ENCODE measurements around the gene MUC2. TPM values are rescaled to one million over a fixed set of nuclear protein-coding genes. Genes with fewer than 3 reads are reported as not detected.
A peak's percentile ranks its signal among the peaks of the same experiment; 100 is the strongest.

MUC2 gene
- total and polyA plus RNA-seq, 5 donors from 2014 or later: not detected

DNA sequence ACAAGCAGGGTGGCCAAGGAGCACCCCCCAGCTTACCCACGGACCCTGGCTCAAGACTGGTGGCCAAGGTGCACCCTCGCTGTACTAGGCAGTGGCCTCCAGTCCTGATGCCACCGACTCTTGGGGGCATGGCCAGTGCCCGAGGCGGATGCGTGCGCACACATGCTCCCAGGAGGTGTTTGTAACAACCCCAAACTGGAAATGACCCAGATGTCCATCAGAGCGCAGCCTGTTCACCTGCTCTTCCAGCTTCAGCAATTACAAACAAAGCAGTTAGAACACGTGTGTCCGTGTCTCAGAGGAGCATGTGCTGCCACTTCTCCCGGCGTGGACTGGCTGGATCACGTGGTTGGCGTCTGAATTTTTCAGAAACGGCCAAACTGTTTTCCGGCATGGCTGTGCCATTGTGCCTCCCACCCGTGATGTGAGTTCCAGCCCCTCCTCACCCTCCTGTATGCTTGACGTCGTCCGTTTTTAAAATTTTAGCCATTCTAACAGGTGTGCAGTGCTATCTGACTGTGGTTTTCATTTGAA, 31.0 kb upstream of the MUC2 start:
- Histone ChIP-seq H3K4me3 (ENCODE audit: low read depth, low read length) (no peak overlapping the region), H3K27me3 (ENCODE audit: control insufficient read depth, insufficient read depth, low read length) (no peaks in the 10 kb centered on the region), H3K9me3 (ENCODE audit: control insufficient read depth in 2 of 2, low read length in 2 of 2) (no peaks in the 10 kb centered on the region), H3K27ac (ENCODE audit: insufficient read depth, low read length, poor library complexity, severe bottlenecking) (no peak overlapping the region), H3K36me3 (ENCODE audit: control insufficient read depth, insufficient read depth, low read length) (no peaks in the 10 kb centered on the region), H3K4me1 (ENCODE audit: control insufficient read depth, insufficient read depth, low read length, poor library complexity, severe bottlenecking) (no peaks in the 10 kb centered on the region)
- Mint-ChIP-seq H3K27ac (no peak overlapping the region), H3K4me3 (no peak overlapping the region), H3K4me1 (peaks cover 0 to 2% (median 0%) of the 10 kb centered on the region in 4 donors), H3K9me3 (peaks cover 0 to 3% (median 0%) of the 10 kb centered on the region in 7 donors), H3K27me3 (peaks cover 15% of the 10 kb centered on the region), H3K36me3 (no peaks in the 10 kb centered on the region)
- no peak for DNase-seq
- ATAC-seq (ENCODE audit: low read depth in 2 of 2): no peak

- H3K9me3 ChIP-seq (ENCODE audit: control insufficient read depth in 2 of 2, low read length in 2 of 2): no peaks in the 10 kb centered on the region
- Mint-ChIP-seq H3K4me3 (no peak overlapping the region), H3K27ac (no peak overlapping the region), H3K4me1 (peaks cover 0 to 2% (median 0%) of the 10 kb centered on the region in 4 donors), H3K36me3 (no peaks in the 10 kb centered on the region), H3K27me3 (peaks cover 15% of the 10 kb centered on the region), H3K9me3 (peaks cover 0 to 3% (median 0%) of the 10 kb centered on the region in 7 donors)
- H3K27me3 ChIP-seq (ENCODE audit: control insufficient read depth, insufficient read depth, low read length): no peaks in the 10 kb centered on the region
- DNase-seq (no peak), ATAC-seq (ENCODE audit: low read depth in 2 of 2) (no peak)
- no peak overlapping the region for H3K27ac ChIP-seq (ENCODE audit: insufficient read depth, low read length, poor library complexity, severe bottlenecking)
- no peaks in the 10 kb centered on the region for H3K4me1 ChIP-seq (ENCODE audit: control insufficient read depth, insufficient read depth, low read length, poor library complexity, severe bottlenecking)
- no peak overlapping the region for H3K4me3 ChIP-seq (ENCODE audit: low read depth, low read length)
- no peaks in the 10 kb centered on the region for H3K36me3 ChIP-seq (ENCODE audit: control insufficient read depth, insufficient read depth, low read length)
Measured at GRCh38 chr11:1044160-1044559, 30.5 kb upstream of the MUC2 start.

DNA sequence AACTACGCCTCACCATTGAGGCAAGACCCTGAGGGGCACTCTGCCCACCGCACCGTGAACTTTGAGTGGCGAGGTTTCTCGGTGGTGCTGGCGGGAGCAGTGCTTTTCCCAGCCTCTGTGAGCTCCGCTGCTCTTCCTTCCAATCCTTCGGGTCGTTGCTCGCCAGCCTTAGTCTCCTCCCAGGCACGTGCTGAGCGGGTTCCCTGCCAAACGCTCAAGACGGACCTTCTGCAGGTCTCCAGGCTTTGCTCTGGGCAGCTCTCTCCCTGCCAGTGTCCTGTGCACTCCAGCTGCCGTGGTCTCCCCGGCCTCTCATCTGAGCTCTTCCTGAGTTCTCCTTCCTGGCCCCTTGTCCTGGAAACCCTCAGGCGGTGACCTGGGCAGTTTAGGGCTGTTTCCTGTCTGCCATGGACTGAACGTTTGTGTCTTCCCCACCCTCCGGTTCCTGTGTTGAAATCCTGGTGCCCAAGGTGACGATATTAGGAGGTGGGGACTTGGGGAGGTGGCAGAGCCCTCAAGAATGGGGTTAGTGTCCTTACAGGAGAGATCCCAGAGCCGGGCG, 27.0 kb upstream of the MUC2 start:
- no peak overlapping the region for H3K27ac Mint-ChIP-seq
- Histone ChIP-seq H3K9me3 (ENCODE audit: control insufficient read depth in 2 of 2, low read length in 2 of 2) (no peaks in the 10 kb centered on the region), H3K27me3 (ENCODE audit: control insufficient read depth, insufficient read depth, low read length) (no peaks in the 10 kb centered on the region), H3K36me3 (ENCODE audit: control insufficient read depth, insufficient read depth, low read length) (no peaks in the 10 kb centered on the region), H3K4me3 (ENCODE audit: low read depth, low read length) (no peak overlapping the region), H3K27ac (ENCODE audit: insufficient read depth, low read length, poor library complexity, severe bottlenecking) (no peak overlapping the region), H3K4me1 (ENCODE audit: control insufficient read depth, insufficient read depth, low read length, poor library complexity, severe bottlenecking) (peaks cover 5% of the 10 kb centered on the region)
- H3K4me3 Mint-ChIP-seq: peak overlapping the region in 1 of 4 donors; percentile 32
- H3K36me3 Mint-ChIP-seq: no peaks in the 10 kb centered on the region
- peaks cover 0 to 3% (median 0%) of the 10 kb centered on the region in 7 donors for H3K9me3 Mint-ChIP-seq
- DNase-seq (no peak), ATAC-seq (ENCODE audit: low read depth in 2 of 2) (no peak)
- peaks cover 15% of the 10 kb centered on the region for H3K27me3 Mint-ChIP-seq
- H3K4me1 Mint-ChIP-seq: peaks cover 0 to 2% (median 0%) of the 10 kb centered on the region in 4 donors

GRCh38 chr11:1048375-1049070, 26.2 kb upstream of the MUC2 start:
- Mint-ChIP-seq H3K4me3 (no peak overlapping the region), H3K27me3 (peaks cover 15% of the 10 kb centered on the region), H3K27ac (no peak overlapping the region), H3K36me3 (no peaks in the 10 kb centered on the region), H3K4me1 (peaks cover 0 to 2% (median 0%) of the 10 kb centered on the region in 4 donors), H3K9me3 (peaks cover 0 to 3% (median 0%) of the 10 kb centered on the region in 7 donors)
- ATAC-seq (ENCODE audit: low read depth in 2 of 2) (no peak), DNase-seq (no peak)
- Histone ChIP-seq H3K4me1 (ENCODE audit: control insufficient read depth, insufficient read depth, low read length, poor library complexity, severe bottlenecking) (peaks cover 5% of the 10 kb centered on the region), H3K36me3 (ENCODE audit: control insufficient read depth, insufficient read depth, low read length) (no peaks in the 10 kb centered on the region), H3K27ac (ENCODE audit: insufficient read depth, low read length, poor library complexity, severe bottlenecking) (no peak overlapping the region), H3K9me3 (ENCODE audit: control insufficient read depth in 2 of 2, low read length in 2 of 2) (no peaks in the 10 kb centered on the region), H3K27me3 (ENCODE audit: control insufficient read depth, insufficient read depth, low read length) (no peaks in the 10 kb centered on the region), H3K4me3 (ENCODE audit: low read depth, low read length) (no peak overlapping the region)

GRCh38 chr11:1049071-1049405, 25.6 kb upstream of the MUC2 start:
- H3K36me3 ChIP-seq (ENCODE audit: control insufficient read depth, insufficient read depth, low read length): no peaks in the 10 kb centered on the region
- H3K9me3 Mint-ChIP-seq: peaks cover 0 to 3% (median 0%) of the 10 kb centered on the region in 7 donors
- peaks cover 15% of the 10 kb centered on the region for H3K27me3 Mint-ChIP-seq
- no peaks in the 10 kb centered on the region for H3K36me3 Mint-ChIP-seq
- ATAC-seq (ENCODE audit: low read depth in 2 of 2) (no peak), DNase-seq (no peak)
- no peak overlapping the region for H3K4me3 Mint-ChIP-seq
- H3K27me3 ChIP-seq (ENCODE audit: control insufficient read depth, insufficient read depth, low read length): no peaks in the 10 kb centered on the region
- H3K27ac Mint-ChIP-seq: no peak overlapping the region
- peaks cover 0 to 2% (median 0%) of the 10 kb centered on the region in 4 donors for H3K4me1 Mint-ChIP-seq
- H3K4me3 ChIP-seq (ENCODE audit: low read depth, low read length): no peak overlapping the region
- H3K27ac ChIP-seq (ENCODE audit: insufficient read depth, low read length, poor library complexity, severe bottlenecking): no peak overlapping the region
- no peaks in the 10 kb centered on the region for H3K9me3 ChIP-seq (ENCODE audit: control insufficient read depth in 2 of 2, low read length in 2 of 2)
- peaks cover 5% of the 10 kb centered on the region for H3K4me1 ChIP-seq (ENCODE audit: control insufficient read depth, insufficient read depth, low read length, poor library complexity, severe bottlenecking)

GRCh38 chr11:1049431-1049891, 25.2 kb upstream of the MUC2 start:
- Mint-ChIP-seq H3K4me1 (peaks cover 0 to 2% (median 0%) of the 10 kb centered on the region in 4 donors), H3K9me3 (peaks cover 0 to 3% (median 0%) of the 10 kb centered on the region in 7 donors), H3K36me3 (no peaks in the 10 kb centered on the region), H3K27me3 (peaks cover 15% of the 10 kb centered on the region), H3K4me3 (no peak overlapping the region), H3K27ac (peak overlapping the region in 1 of 3 donors; percentile 5)
- ATAC-seq (ENCODE audit: low read depth in 2 of 2) (no peak), DNase-seq (no peak)
- H3K27me3 ChIP-seq (ENCODE audit: control insufficient read depth, insufficient read depth, low read length): no peaks in the 10 kb centered on the region
- peaks cover 5% of the 10 kb centered on the region for H3K4me1 ChIP-seq (ENCODE audit: control insufficient read depth, insufficient read depth, low read length, poor library complexity, severe bottlenecking)
- H3K36me3 ChIP-seq (ENCODE audit: control insufficient read depth, insufficient read depth, low read length): no peaks in the 10 kb centered on the region
- no peaks in the 10 kb centered on the region for H3K9me3 ChIP-seq (ENCODE audit: control insufficient read depth in 2 of 2, low read length in 2 of 2)
- H3K27ac ChIP-seq (ENCODE audit: insufficient read depth, low read length, poor library complexity, severe bottlenecking): no peak overlapping the region
- no peak overlapping the region for H3K4me3 ChIP-seq (ENCODE audit: low read depth, low read length)

- Histone ChIP-seq H3K4me3 (ENCODE audit: low read depth, low read length) (no peak overlapping the region), H3K36me3 (ENCODE audit: control insufficient read depth, insufficient read depth, low read length) (no peaks in the 10 kb centered on the region), H3K4me1 (ENCODE audit: control insufficient read depth, insufficient read depth, low read length, poor library complexity, severe bottlenecking) (peaks cover 5% of the 10 kb centered on the region), H3K27ac (ENCODE audit: insufficient read depth, low read length, poor library complexity, severe bottlenecking) (no peak overlapping the region), H3K9me3 (ENCODE audit: control insufficient read depth in 2 of 2, low read length in 2 of 2) (no peaks in the 10 kb centered on the region), H3K27me3 (ENCODE audit: control insufficient read depth, insufficient read depth, low read length) (no peaks in the 10 kb centered on the region)
- no peak overlapping the region for H3K27ac Mint-ChIP-seq
- H3K36me3 Mint-ChIP-seq: no peaks in the 10 kb centered on the region
- ATAC-seq (ENCODE audit: low read depth in 2 of 2) (no peak), DNase-seq (no peak)
- H3K27me3 Mint-ChIP-seq: peaks cover 15% of the 10 kb centered on the region
- H3K4me3 Mint-ChIP-seq: no peak overlapping the region
- peaks cover 0 to 3% (median 0%) of the 10 kb centered on the region in 7 donors for H3K9me3 Mint-ChIP-seq
- peaks cover 0 to 2% (median 0%) of the 10 kb centered on the region in 4 donors for H3K4me1 Mint-ChIP-seq
Measured at GRCh38 chr11:1049911-1050580, 24.6 kb upstream of the MUC2 start.

Data from CD4-positive, CD25-positive, alpha-beta regulatory T cell (primary cell).